GM21717 (cell line): ENCODE results near the gene YBEY.

Experiments used
- ATAC-seq: cut with Tn5 transposase; IDR thresholded peaks from one replicate; pipeline ENCODE4 v1.9.1; 2021; ENCODE audit warnings: mild to moderate bottlenecking, moderate library complexity; ENCODE audit not compliant: unreplicated experiment

The YBEY gene

GRCh38 chr21:46325073-46325912, 39.2 kb downstream of the YBEY start:
- no peak for ATAC-seq

DNA sequence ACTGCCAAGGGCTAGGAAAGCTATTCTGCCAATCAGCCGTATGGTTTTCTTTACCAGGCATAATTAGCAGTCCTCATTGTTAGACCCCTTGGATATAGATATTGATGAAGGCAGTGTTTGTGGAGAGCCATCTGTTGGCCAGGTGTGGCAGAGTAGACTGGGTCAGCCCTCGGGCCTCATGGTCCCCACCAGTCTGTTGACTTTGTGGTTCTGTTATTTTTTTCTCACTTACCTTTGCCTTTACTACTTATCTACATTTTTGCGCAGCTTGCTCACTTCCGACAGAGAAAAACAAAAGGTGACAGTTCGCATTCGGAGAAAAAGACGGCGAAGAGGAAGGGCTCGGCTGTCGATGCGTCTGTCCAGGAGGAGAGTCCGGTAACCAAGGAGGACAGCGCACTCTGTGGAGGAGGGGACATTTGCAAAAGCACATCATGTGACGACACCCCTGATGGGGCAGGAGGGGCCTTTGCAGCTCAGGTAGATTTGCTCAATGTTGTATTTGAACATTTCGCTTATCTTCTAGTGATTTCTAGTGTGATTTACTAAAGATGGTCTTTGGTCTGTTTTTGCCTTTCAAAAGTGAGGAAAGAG, 40.1 kb downstream of the YBEY start:
- no peak for ATAC-seq

DNA sequence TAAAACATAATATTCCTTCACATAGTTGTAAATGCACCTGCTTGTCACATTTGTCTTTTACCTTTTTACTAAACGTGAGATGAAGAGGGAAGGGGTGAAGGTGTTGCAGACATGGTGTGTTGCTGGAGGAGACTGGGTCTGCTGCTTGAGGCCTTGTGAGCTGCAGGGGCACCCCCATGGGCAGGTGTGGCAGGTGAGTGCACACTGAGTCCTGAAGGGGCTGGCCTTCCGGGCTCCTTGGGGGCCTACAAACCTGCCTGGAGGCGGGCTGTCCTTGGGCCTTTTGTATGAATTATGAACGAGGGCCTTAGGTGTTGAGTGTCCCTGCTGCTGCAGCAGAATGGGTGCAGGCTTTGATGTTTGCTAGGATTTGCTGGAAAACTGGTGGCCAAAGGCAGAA, 41.6 kb downstream of the YBEY start:
- no peak for ATAC-seq

GRCh38 chr21:46328151-46328550, 42.0 kb downstream of the YBEY start:
- ATAC-seq = no peak

DNA sequence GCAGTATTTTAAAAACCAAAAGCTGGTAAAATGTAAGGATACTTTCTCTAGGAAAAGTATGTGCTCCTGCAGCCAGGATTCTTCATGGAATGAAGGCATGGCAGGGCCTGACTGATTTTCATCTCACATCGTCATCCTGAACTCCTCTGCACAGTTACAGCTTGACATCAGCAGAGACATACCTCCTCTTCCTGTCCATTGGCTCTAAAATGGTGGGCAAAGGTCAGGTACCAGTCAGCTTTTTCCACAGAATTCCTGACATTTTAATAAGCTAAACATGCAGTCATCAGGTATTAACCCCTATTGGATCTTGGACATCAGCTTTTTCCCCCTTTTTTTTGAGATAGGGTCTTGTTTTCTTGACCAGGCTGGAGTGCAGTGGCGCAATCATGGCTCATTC, 43.7 kb downstream of the YBEY start:
- ATAC-seq = no peak

- ATAC-seq = no peak
Measured at GRCh38 chr21:46334351-46335140, 48.4 kb downstream of the YBEY start.

DNA sequence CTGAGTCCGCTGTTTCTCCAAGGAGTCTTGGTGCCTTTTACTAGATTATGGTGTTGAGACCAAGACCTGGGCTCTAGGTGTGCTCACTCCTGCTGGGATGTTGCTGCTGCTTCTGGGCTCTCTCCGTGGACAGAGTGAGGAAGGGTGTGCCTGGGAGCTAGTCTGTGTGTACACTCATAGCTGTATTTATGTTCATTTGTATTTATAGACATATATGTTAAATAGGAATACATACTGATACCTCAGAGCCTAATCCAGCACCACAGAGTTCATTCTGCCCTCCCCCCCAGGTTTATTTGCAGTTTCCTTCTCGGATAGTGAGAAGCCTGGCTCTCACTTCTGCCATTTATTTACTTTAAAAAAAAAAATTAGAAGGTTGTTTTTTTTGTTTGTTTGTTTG, 50.5 kb downstream of the YBEY start:
- no peak for ATAC-seq

GRCh38 chr21:46340998-46341397, 54.9 kb downstream of the YBEY start:
- no peak for ATAC-seq

- ATAC-seq = no peak
Measured at GRCh38 chr21:46344219-46344915, 58.2 kb downstream of the YBEY start.

- ATAC-seq = no peak
Measured at GRCh38 chr21:46345861-46346260, 59.7 kb downstream of the YBEY start.

DNA sequence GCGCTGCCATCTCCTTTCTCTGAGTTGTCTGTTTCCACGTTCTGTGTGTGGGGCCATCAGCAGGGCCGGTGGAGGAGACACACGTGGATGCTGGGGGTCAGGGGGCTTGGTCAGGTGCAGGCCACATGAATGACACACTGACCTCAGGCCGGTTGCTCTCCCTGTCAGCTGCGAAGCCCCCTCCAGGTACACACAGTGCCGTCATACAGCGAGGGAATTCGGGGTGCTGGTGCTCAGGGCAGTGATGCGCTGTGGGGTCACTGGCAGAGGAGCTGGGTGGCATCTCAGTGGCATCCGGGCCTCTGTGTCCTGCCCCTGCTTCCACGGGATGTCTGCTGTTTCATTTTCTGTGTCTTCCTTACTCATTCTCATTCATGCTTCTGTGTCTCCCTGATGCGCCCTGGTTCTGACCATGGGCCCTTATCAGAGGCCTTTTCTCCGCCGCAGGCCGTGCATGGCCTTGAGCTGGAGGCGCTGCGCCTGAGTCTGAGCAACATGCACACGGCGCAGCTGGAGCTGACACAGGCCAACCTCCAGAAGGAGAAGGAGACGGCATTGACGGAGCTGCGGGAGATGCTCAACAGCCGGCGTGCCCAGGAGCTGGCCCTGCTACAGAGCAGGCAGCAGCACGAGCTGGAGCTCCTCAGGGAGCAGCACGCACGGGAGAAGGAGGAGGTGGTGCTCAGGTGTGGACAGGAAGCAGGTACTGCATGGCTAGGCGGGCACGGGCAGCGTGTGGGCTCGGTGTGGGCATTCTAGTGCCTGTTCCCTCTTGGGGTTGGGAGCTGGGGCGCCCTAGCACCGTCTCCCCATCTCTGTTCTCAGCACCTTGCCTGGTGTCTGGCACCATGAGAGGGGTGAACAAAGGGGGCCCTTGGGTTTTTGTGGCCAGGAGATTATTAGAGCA, 60.4 kb downstream of the YBEY start:
- ATAC-seq = no peak

DNA sequence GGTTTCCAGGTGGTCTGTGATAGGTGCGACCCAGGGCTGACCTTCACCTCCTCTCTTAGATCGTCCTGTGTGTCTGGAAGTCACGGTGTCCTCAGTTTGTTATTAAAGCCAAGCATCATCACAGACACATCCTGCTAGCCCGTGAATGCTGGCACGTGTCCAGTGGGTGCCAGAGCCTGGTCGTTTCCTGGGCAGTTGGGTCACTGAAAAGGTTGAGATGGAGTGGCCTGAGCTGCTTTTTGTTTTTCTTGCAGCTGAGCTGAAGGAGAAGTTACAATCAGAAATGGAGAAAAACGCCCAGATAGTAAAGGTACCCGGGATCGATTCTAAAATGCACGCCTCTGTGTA, 61.0 kb downstream of the YBEY start:
- no peak for ATAC-seq
